ENCODE data around the gene FER.
"Not testable (repeated sequence)": the region's sequence is repeated elsewhere in the genome, so short reads cannot be mapped to it uniquely, and the experiment has no call there.

Gene FER

DNA sequence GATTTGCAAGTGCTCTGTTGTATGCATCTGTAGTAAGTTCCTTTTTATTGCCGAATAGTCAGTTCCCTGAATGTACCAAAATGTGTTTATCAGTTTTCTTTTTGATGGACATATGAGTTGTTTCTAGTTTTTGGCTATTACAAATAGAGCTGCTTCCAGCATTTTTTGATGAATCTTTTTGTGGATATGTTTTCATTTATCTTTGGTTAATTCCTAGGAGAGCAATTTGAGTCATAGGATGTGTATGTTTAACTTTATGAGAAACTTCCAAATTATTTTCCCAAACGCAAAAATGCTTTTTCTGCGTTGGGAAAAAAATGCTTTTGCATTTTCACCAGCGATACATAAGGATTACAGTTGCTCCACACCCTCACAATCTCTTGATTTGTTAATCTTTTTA lies 287.7 kb downstream of the FER start:
- DNase-seq (ENCODE audit: low spot score): no peak

DNA sequence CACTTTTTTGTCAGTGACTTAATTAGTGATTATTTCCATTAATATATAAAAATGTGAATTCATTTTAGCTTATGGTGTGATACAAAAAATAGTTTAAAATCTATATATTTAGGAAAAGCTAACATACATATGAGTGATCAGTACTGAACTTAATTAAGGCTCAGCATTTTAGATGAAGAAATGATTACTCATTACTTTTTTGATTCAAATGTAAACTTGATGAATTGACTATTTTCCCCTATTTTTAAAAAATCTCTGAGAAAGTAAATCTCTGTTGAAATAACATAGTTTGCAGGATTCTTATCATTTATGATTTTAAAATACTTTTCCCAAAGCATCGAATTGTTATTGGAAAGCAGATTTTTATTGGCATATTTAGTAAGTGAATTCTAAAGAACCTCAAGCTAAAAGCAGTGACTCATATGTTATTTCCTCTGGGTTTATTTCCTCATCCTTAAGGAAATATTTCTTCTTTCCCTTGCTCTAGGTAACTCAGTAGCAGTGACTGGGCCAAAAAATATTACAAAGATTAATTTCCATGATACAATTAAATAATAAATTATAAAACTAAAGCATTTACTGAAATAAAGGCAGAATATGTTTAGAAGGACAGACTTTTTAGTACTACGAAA lies 290.6 kb downstream of the FER start:
- no peak for DNase-seq (ENCODE audit: low spot score)

DNA sequence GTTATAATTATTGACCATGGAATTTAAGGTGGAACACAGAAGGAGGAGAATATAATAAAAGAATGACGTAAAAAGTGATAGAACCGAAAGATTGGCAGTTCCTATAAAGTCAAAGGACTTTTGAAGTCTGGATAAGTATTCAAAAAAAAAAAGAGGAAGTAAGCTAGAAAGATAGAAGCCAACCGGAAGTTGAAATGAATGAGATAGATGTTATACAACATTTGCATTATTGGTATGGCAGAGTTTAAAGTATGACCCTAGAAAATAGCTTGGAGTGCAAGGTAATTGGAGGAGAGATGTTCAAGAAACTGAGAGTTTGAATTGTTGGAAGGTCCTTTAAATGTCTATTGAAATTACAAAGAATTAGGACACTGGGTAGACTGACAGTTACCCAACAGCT lies 293.6 kb downstream of the FER start:
- DNase-seq (ENCODE audit: low spot score): no peak

DNA sequence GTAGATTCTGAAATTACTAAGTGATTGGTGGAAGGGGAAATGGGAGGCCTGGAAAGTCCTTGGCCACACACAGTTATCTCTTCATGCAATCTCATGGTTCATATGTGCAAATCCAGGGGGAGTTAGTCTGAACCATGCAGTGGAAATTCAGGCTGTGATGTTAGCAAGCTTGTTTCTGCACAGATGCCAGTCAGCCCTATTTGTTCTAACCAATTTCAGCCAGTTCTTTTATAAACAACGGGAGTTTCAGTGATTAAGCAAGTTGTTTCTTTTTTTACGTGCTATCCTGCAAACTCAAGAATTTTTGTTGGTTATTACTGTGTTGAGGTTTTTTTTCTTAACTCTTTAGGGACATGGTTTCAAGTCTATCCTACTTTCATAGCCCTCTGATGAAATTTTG lies 298.0 kb downstream of the FER start:
- no peak for DNase-seq (ENCODE audit: low spot score)

DNA sequence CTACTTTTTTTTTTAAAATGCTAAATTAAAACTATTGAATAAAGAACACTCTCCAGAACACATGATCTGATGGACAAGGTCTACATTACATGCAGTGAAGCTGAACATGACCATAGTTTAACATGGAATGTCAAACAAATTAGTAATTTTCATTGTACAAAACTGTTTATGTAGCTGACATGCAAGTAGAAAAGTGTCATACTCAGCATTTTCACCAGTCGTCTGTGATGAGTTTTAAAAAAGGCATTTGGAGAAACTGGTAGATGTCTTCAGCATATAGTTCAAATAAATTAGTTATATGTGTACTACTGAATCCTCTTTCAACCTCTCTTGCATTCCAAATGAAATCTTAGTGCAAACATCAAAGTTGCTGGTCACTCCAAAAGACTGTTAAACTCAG lies 301.9 kb downstream of the FER start:
- DNase-seq (ENCODE audit: low spot score): no peak

DNA sequence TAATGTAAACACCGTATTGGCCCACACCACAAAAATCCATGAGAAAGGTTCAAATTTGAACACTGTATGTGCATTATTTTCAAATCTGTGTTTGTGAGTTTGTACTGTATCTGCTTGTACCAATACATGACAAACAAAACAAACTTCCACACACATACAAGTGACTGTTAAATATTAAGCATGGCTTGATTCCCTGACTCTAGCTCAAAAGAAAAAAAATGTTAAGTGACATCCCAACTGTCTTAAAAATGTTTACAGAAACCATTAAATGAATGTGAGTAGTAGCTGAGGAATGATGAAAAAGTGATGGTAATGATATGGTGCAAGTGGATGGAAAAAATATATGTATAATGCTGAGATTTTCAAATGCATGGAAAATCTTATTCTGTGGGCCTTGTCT lies 302.6 kb downstream of the FER start:
- DNase-seq (ENCODE audit: low spot score): not testable (repeated sequence)

DNA sequence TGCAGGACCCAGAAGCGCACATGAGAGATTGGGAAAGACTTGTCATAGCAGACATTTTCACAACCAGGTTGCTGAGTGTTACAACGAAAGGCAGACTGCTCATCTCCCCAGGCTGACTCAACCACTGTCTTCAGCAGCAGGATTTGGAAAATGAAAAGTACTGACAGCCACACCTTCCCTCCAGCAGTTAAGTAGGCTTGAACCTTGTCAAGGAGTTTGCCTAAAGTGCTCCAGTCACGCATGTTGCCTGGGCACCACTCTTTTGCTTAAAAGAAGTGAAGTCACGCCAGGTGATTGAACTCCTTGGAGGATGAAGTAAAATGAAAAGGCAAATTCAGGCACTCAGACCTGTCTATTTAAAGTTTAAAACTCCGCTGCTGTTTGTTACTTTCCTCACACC lies 304.5 kb downstream of the FER start:
- not testable (repeated sequence) for DNase-seq (ENCODE audit: low spot score)

DNA sequence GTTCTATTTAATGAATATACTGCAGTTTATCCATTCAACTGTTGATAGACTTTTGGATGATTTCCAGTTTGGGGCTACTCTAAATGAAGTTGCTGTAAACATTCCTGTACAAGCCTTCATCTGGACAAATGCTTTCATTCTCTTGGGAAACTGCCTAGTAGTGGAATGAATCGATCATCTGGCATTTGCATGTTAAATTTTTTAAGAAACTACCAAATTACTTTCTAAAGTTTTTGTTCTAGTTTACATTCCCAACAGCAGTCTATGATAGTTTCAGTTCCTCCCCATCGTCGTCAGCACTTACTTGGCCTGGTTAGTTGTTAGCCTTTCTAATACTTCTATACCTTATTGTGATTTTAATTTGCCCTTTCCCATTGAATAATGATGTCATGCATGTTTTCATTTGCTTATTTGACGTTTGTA lies 306.3 kb downstream of the FER start:
- no peak for DNase-seq (ENCODE audit: low spot score)

DNA sequence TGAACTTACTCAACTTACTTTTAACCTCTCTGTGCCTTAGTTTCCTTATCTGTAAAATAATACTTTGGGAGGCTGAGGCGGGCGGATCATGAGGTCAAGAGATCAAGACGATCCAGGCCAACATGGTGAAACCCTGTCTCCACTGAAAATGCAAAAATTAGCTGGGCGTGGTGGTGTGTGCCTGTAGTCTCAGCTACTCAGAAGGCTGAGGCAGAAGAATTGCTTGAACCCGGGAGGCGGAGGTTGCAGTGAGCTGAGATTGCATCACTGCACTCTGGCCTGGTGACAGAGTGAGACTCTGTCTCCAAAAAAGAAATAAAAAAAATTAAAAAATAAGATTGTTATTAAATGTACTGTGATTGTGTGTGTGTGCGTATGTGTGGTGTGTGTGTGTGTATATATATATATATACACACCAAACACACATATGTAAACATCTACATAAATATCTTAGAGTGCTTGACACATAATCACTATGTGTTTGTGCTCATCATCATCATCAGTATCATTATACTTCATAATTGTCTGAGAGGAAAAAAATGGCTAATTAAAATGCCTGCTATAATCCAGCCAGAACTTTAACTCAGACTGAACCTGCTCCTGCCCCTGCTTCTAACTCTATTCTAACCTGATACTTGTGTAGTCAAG lies 312.8 kb downstream of the FER start:
- no peak for DNase-seq (ENCODE audit: low spot score)

DNA sequence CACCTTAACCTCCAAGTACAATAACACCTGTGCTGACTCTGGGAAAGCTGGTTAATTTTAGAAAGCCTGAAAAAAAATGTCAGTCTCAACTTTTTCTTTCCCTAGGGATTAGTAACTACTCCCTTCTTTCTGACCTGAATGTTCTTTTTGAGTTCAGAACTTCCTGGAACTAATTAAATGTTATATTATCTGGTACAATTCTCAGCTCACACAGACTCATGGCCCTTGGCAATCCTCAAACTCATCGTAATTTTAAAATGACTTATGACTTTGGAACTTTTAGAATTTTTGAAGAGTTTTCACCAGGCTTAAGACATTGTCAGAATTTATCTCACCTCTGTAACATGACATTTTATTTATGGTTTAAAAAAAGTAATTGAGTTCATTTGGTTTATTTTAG lies 315.0 kb downstream of the FER start:
- DNase-seq (ENCODE audit: low spot score): no peak

DNA sequence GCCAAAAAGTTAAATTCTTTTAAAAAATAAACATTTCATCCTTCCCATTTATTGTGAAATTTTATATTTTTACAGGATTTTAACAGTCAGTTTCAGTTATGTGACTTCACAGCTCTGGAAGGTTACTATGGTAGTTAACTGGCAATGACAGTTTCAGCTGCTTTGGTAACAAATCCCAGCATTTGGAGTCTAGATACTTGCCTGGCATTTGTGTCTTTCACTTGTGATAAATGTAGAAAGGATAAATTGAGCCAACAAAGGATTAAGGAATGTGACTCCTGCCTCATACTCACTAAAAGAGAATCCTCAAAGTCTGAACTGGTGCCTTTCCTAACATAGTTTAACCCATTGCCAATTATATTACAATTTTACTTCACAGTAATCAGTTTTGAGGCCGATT lies 315.5 kb downstream of the FER start:
- DNase-seq (ENCODE audit: low spot score): no peak

DNA sequence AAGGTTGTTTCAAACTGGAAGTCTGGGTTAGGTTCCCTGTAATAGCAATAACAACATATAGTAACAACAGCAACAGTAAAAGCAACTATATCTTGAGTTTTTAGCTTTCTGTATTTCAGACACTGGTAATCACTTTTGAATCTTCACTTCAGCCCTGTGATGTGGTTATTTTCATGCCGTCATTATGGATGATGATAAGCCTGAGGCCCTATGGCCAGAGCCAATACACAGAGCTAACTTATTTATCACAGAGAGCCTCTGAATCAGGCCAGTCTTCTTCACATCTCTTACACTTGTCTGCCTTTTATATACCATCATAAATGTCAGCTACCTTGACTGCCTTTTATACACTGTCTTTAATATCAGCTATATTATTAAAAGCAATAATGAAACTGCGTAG lies 329.0 kb downstream of the FER start:
- no peak for DNase-seq (ENCODE audit: low spot score)

DNA sequence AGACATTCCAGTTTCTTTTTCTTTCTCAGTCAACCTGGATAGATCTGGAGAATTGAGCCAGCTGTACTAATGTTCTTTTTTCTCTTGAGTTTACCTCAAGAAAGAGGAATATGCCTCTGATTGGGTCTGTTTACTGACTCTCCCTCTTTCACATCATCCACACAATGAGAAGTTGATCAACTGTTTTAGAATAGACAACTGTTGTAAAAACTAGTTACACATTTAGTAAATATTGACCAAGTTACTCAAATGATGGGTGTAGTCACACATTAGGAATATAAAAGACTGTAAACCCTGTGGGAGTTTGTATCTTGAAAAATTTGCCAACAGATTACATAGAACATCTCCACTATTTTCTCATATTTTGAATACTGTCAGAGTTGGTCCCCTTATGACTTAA lies 330.8 kb downstream of the FER start:
- DNase-seq (ENCODE audit: low spot score): no peak

DNA sequence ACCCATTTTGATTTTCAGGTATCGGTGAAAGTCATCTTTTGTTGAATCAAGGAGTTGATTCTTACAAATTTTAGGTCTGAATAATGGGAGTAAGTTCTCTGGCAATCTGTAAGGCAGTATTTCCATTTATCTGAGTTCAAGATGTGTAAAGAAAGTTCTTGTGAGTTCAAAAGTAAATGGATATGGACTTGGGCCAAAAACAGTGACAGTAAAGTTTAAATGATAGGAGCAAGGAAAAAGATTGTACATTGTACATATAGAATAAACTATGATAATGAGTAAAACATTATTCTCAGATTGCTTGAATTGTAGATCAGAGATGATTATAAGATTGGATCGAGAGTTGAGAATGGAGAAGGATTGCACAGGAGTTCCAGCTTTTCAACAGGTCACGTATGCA lies 332.8 kb downstream of the FER start:
- DNase-seq (ENCODE audit: low spot score): no peak

DNA sequence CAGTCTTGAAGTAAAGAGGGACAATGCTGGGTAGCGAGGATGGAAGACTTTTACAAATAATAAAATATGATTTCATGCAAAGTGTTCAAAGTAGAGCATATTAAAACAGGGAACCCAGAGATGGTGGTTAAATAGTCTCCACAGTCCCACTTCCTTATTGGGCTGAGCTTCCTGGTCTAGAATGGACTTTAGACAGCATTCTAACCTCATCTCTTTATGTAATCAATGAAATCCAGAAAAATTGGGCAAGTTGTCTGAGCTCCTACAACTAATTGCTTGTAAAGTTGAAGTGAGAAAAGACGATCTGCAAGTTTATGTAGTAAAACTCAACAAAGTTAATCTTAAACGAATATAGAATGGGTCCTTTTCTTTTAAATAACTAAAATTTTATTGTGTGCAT lies 333.2 kb downstream of the FER start:
- no peak for DNase-seq (ENCODE audit: low spot score)

DNA sequence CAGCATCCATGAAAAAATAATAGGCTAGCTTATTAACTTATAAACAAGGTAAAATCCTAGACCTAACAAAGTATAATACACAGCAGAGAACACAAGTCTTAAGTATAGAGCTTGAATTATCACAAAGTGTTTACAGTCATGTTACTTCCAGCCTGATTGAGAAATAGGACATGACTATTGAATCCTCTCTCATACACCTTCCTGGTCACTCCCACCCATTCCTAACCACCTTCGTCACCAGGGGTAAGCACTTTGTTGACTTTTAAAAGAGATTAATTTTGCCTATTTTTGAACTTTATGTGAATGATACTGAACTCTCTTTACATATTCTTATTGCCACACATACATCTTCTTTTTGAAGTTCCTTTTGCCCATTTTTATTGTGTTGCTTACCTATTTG lies 336.2 kb downstream of the FER start:
- no peak for DNase-seq (ENCODE audit: low spot score)

DNA sequence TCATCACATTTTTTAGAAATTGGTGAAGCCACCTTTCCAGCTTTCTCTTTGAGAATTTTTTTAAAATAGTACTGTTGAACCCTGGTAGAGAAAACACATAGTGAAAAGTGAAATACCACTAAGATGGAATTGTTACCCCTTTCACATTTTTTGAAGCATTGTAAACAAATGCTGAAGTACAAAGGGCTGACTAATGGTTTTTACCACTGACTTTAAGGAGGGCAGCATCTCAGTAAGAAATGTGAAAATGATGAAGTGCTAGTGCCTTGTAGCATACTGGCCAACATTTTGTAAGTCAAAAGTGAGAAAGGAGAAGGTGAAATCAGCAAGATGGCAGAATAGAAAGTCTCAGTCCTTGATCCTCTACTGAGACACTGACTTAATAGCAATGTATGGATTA lies 341.5 kb downstream of the FER start:
- DNase-seq (ENCODE audit: low spot score): no peak

DNA sequence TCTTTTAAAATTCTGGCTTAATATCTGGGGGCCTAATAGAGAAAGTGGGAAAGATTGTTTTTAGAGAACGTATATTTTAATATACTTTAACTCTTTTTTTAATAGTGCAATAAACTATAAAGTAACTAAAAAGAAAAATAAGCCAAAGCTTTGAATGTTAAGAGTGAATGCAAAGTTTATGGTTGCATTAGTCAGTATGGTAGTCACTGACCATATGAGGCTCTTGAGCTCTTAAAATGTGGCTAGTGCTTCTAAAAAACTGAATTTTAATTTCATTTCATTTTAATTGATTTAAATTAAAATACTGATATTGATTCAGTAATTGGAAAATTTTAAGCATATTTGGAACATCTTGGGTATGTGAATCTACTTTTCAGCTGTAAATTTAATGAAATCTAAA lies 351.4 kb downstream of the FER start:
- DNase-seq (ENCODE audit: low spot score): no peak

DNA sequence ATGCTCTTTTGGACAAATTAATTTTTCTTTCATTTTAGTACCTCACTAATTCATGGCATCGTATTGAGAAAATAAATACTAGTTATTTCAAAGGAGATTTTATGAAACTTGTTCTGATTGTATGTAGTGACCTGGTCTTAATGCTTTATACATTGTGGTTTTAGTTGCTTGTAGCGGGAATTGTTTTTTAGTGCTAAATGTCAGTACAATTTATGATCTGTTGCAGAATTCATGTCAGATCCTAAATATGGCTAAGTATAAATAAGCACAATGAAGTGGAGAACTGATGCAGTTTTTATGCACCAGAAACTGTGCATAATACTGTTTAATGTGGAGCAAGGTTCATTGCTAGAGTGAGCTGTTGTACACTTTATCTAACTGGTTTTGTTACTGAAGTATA lies 353.3 kb downstream of the FER start:
- no peak for DNase-seq (ENCODE audit: low spot score)

DNA sequence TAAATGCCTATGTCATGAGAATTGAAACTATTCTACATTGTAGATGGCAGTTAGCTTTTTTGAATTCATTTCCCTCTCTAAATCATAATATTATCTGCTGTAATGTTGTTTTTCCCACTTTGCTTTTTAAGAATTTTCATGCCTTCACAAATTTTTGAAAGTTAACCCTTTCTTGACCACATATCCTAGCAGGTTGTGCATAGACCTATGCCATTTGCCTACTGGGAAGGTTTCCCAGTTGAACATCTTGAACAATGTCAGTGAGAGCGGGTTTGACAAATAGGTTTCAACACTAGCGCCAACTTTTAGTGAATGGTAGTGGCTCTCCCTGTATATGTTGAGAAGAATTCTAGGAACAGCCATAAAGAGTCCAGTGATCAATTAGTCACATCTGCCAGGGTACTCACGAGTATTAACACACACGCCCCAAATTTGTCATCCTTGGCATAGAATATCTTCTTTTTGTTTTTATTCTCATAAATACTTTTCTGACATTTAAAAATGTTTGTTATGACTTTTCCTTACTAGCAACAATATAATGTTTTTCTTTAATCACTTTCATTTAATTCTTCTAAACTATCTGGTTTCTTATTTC lies 354.5 kb downstream of the FER start:
- no peak for DNase-seq (ENCODE audit: low spot score)

DNA sequence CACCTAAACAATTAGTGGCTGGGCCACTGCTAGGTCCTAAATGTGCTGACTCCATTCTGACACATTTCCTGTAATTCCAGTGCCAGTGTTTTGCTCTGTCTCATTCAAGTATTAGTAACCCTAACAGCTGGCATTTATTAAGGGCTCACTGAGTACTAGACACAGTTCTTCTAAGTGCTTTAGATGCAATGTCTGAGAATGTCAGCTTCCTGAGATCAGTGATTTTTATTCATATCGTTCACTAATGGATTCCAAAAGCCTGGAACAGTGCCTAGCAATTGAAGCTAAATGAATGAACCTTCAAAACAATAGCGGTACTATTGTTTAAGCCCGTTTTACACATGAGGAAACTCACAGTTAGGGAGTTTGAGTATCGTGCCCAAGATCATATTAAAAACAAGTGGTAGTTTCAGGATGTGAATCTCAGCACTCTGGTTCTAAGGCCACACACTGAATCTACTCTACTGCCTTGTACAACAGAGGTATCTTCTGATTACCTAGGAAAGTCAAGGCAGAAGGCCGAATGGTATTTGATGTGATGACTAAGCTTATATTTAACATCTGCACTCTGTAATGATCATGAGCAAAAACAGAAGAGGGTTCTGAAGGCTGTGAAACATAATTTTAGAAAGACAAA lies 358.1 kb downstream of the FER start:
- no peak for DNase-seq (ENCODE audit: low spot score)

DNA sequence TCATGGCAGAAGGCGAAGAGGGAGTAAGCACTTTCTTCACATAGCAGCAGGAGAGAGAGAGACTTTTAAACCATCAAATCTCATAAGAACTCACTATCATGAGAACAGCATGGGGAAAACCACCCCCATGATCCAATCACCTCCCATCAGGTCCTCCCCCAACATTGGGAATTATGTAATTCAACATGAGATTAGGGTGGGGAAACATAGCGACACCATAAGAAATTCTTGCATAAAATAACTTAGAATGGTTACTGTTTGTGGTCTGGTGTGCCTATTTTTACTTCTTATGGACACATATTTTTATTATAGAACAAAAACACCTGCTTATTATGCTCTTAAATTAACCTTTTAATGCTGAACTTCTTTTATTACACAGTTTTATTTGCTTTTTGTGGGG lies 364.0 kb downstream of the FER start:
- DNase-seq (ENCODE audit: low spot score): no peak

DNA sequence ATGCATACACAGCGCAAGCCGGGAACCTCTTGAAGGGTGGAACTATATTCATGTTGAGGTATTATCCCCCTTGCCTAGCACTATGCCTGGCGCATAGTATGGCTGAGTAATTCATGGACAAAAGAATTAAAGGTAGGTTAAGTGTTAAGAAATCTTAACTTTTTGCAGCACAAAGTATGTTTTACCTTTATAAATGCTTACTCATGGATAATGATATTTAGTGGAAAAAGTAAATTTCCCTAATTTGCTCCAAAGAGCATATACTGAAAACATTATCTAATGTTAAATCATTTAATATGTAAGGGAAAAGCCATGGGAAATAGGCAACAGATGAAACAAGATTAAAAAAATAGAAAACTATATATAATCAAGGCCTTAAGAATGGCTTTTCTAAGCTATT lies 365.9 kb downstream of the FER start:
- DNase-seq (ENCODE audit: low spot score): no peak

DNA sequence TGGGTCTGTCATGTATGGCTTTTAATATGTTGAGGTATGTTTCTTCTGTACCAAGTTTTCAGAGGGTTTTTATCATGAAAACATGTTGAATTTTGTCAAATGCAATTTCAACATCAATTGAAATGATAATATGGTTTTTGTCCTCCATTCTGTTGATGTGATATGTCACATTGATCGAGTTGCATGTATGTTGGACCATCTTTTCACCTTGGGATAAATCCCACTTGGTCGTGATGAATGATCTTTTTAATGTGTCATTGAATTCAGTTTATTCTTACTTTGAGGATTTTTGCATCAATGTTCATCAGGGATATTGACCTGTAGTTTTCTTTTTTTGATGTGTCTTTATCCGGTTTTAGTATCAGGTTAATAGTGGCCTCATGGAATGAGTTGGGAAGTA lies 373.5 kb downstream of the FER start:
- DNase-seq (ENCODE audit: low spot score): no peak

All from ecto neural progenitor cell (in vitro differentiated cells).